Liver (tissue), 9 donors: ENCODE data around the gene FGF1. TPM values are rescaled to one million over a fixed set of nuclear protein-coding genes. Genes with fewer than 3 reads are reported as not detected.
A peak's percentile ranks its signal among the peaks of the same experiment; 100 is the strongest.

ENCODE experiments used
- DNase-seq: peaks from one replicate; pipeline ENCODE4 v3.0.0-alpha.2; 2017; ENCODE audit warnings: low spot score
- H3K27ac ChIP-seq, 2 donors: one replicate each; pipeline ENCODE4 v1.7.0; 2013; ENCODE audit warnings: inconsistent platforms in 2 of 2, low read length in 2 of 2, control low read depth in 1 of 2, low read depth in 1 of 2, mild to moderate bottlenecking in 1 of 2
- H3K27me3 ChIP-seq, 4 donors: one replicate each; pipeline versions ENCODE4 v1.6.1 to v1.7.0; 2013; ENCODE audit warnings: low read length in 3 of 4, inconsistent platforms in 1 of 4, mild to moderate bottlenecking in 1 of 4, moderate library complexity in 1 of 4; ENCODE audit not compliant: control insufficient read depth in 4 of 4, insufficient read depth in 4 of 4
- H3K36me3 ChIP-seq, 4 donors: one replicate each; pipeline versions ENCODE4 v1.6.1 to v1.7.0; 2013; ENCODE audit warnings: low read length in 3 of 4, mild to moderate bottlenecking in 3 of 4, low read depth in 1 of 4, moderate library complexity in 1 of 4; ENCODE audit not compliant: control insufficient read depth in 4 of 4, insufficient read depth in 3 of 4
- H3K4me1 ChIP-seq, 4 donors: one replicate each; pipeline versions ENCODE4 v1.6.1 to v1.7.0; 2013; ENCODE audit warnings: low read length in 3 of 4, mild to moderate bottlenecking in 3 of 4, moderate library complexity in 1 of 4; ENCODE audit not compliant: control insufficient read depth in 4 of 4, insufficient read depth in 4 of 4
- H3K4me3 ChIP-seq, 3 donors: one replicate each; pipeline versions ENCODE4 v1.6.1 to v1.7.0; 2013; ENCODE audit warnings: low read length in 3 of 3, control low read depth in 1 of 3, low read depth in 1 of 3, mild to moderate bottlenecking in 1 of 3
- H3K9ac ChIP-seq, 2 donors: one replicate each; pipeline ENCODE4 v1.7.0; 2013; ENCODE audit warnings: low read length in 2 of 2, mild to moderate bottlenecking in 2 of 2, moderate library complexity in 2 of 2, control low read depth in 1 of 2, low read depth in 1 of 2
- H3K9me3 ChIP-seq, 4 donors: one replicate each; pipeline versions ENCODE4 v1.6.1 to v1.7.0; 2013; ENCODE audit warnings: low read length in 3 of 4; ENCODE audit not compliant: control insufficient read depth in 4 of 4
- CTCF ChIP-seq: fragments of 150-350 bp; IDR thresholded peaks from 2 replicates; pipeline ENCODE4 v1.5.1; 2017; ENCODE audit warnings: improper control_type of control experiment, low read depth, low read length; ENCODE audit not compliant: missing input control
- EGR1 ChIP-seq, 2 donors: IDR thresholded peaks; 2 replicates each; pipeline ENCODE4 v1.6.1; 2016 to 2018; ENCODE audit warnings: antibody characterized with exemption in 2 of 2, low read depth in 2 of 2
- FOXA1 ChIP-seq: IDR thresholded peaks from 2 replicates; pipeline ENCODE4 v1.6.1; 2016; ENCODE audit warnings: antibody characterized with exemption
- FOXA2 ChIP-seq: IDR thresholded peaks from 2 replicates; pipeline ENCODE4 v1.6.1; 2016; ENCODE audit warnings: antibody characterized with exemption
- GABPA ChIP-seq, 2 donors: IDR thresholded peaks in 1 of 2; conservative IDR thresholded peaks in 1 of 2; 2 replicates each; pipeline ENCODE4 v1.6.1; 2016; ENCODE audit warnings: antibody characterized with exemption in 2 of 2, mild to moderate bottlenecking in 1 of 2, moderate library complexity in 1 of 2
- HNF4A ChIP-seq, 2 donors: conservative IDR thresholded peaks; 2 replicates each; pipeline ENCODE4 v1.6.1; 2016; ENCODE audit warnings: antibody characterized with exemption in 2 of 2, mild to moderate bottlenecking in 2 of 2
- HNF4G ChIP-seq: IDR thresholded peaks from 2 replicates; pipeline ENCODE4 v1.6.1; 2016; ENCODE audit warnings: antibody characterized with exemption
- JUND ChIP-seq, 2 donors: IDR thresholded peaks; 2 replicates each; pipeline ENCODE4 v1.6.1; 2016; ENCODE audit warnings: antibody characterized with exemption in 2 of 2
- MAX ChIP-seq: IDR thresholded peaks from 2 replicates; pipeline ENCODE4 v1.6.1; 2016; ENCODE audit warnings: antibody characterized with exemption
- NR2F2 ChIP-seq: IDR thresholded peaks from 2 replicates; pipeline ENCODE4 v1.6.1; 2016; ENCODE audit warnings: antibody characterized with exemption
- RAD21 ChIP-seq, 2 donors: IDR thresholded peaks; 2 replicates each; pipeline ENCODE4 v1.6.1; 2016; ENCODE audit warnings: antibody characterized with exemption in 2 of 2, mild to moderate bottlenecking in 2 of 2
- REST ChIP-seq: IDR thresholded peaks from 2 replicates; pipeline ENCODE4 v1.6.1; 2016; ENCODE audit warnings: antibody characterized with exemption, mild to moderate bottlenecking
- RXRA ChIP-seq, 2 donors: IDR thresholded peaks; 2 replicates each; pipeline ENCODE4 v1.6.1; 2017 to 2018; ENCODE audit warnings: antibody characterized with exemption in 2 of 2, mild to moderate bottlenecking in 1 of 2
- SP1 ChIP-seq: IDR thresholded peaks from 2 replicates; pipeline ENCODE4 v1.6.1; 2018; ENCODE audit warnings: antibody characterized with exemption, mild to moderate bottlenecking
- TAF1 ChIP-seq: conservative IDR thresholded peaks from 2 replicates; pipeline ENCODE4 v1.6.1; 2016; ENCODE audit warnings: antibody characterized with exemption, mild to moderate bottlenecking
- YY1 ChIP-seq: IDR thresholded peaks from 2 replicates; pipeline ENCODE4 v1.6.1; 2016; ENCODE audit warnings: antibody characterized with exemption, mild to moderate bottlenecking
- ZBTB33 ChIP-seq: IDR thresholded peaks from 2 replicates; pipeline ENCODE4 v1.6.1; 2016; ENCODE audit warnings: antibody characterized with exemption
- WGBS: extraction: QIAGEN DNeasy Blood & Tissue Kit; methylation state at CpG from one replicate; pipeline ENCODE4 v1.1.7; 2013; 5-methylcytosine and 5-hydroxymethylcytosine counted together
- polyA plus RNA-seq, 2 donors: library from polyadenylated mRNA; stranded (reverse) in 1 of 2; unstranded in 1 of 2; fragments of 200-250 nt in 1 of 2; fragments of >200 nt in 1 of 2; fragmentation: Nextera tagmentation in 1 of 2; extraction: Ambion mirVana in 1 of 2; gene quantifications; one replicate each; pipeline versions ENCODE4 v1.2.1 to v1.2.3, GENCODE V29; 2013 to 2015
- total RNA-seq, 2 donors: library from RNA; depleted of rRNA; stranded (reverse); fragments of >200 nt; gene quantifications; one replicate each; pipeline ENCODE4 v1.2.3, GENCODE V29; 2014
- TF ChIP-seq, protein P1 (sequence below): IDR thresholded peaks from 2 replicates; pipeline ENCODE4 v1.6.1; 2016; ENCODE audit warnings: antibody characterized with exemption
- donor health status: healthy.
- donor health status: healthy.
- donor health status: healthy.
- donor health status: healthy.
- donor health status: healthy.

Gene FGF1
- total and polyA plus RNA-seq, 4 donors, result 0.05 to 0.25 (median 0.16) TPM

GRCh38 chr5:142549834-142550233, 136.1 kb downstream of the FGF1 start:
- peaks cover 0 to 10% (median 1%) of the 10 kb centered on the region in 4 donors for H3K4me1 ChIP-seq
- H3K9me3 ChIP-seq, result no peaks in the 10 kb centered on the region
- 53% methylated on average over 2 of the region's 2 CpGs for WGBS
- TF ChIP-seq HNF4G (no peak), GABPA (IDR thresholded peaks at IDR 0.05 in 1 of 2, conservative IDR thresholded peaks at IDR 0.05 in 1 of 2) (no peak), TAF1 (no peak), FOXA1 (no peak), CTCF (no peak), SP1 (no peak), HNF4A (conservative IDR thresholded peaks at IDR 0.05) (no peak), MAX (no peak), RAD21 (IDR thresholded peaks at IDR 0.05) (no peak), NR2F2 (no peak), EGR1 (IDR thresholded peaks at IDR 0.05; ENCODE audit: low read depth in 2 of 2) (no peak), JUND (IDR thresholded peaks at IDR 0.05) (no peak), YY1 (no peak), ZBTB33 (no peak), REST (no peak)
- TF ChIP-seq, protein P1, sequence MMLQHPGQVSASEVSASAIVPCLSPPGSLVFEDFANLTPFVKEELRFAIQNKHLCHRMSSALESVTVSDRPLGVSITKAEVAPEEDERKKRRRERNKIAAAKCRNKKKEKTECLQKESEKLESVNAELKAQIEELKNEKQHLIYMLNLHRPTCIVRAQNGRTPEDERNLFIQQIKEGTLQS, result no peak
- no peak for DNase-seq
- no peak overlapping the region for H3K4me3 ChIP-seq
- H3K36me3 ChIP-seq, result no peaks in the 10 kb centered on the region
- no peak overlapping the region for H3K9ac ChIP-seq
- no peak overlapping the region for H3K27ac ChIP-seq
- no peaks in the 10 kb centered on the region for H3K27me3 ChIP-seq

DNA sequence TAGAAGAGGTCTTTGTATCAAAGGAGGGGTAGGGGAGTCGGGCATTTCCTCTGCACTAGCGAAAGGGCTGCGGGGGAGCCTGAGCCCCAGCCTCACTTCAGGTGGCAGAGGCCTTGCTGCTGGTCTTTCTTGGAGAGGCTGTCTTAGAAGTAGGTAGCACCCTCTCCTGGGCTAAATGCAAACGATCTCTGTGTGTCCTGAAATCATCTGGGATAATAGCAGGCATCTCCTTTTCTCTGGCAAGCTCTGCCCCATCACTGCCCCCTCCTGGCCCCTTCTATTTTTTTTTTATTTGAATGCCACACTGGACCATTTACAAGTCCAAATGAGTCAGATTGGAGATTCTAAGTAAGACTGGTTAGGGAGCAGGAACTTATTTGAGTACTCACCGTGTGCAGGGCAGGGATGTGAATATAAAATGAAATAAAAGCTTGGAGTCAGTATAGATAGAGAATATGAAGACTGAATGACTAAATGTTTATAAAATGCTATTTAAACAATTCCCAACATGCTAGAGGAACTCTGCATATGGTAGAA, 137.1 kb downstream of the FGF1 start:
- no peaks in the 10 kb centered on the region for H3K36me3 ChIP-seq
- 16% methylated on average over 5 of the region's 5 CpGs for WGBS
- H3K27ac ChIP-seq, result no peak overlapping the region
- H3K9me3 ChIP-seq, result no peaks in the 10 kb centered on the region
- peaks cover 0 to 10% (median 1%) of the 10 kb centered on the region in 4 donors for H3K4me1 ChIP-seq
- DNase-seq, result peak; percentile 50
- H3K4me3 ChIP-seq, result no peak overlapping the region
- H3K27me3 ChIP-seq, result no peaks in the 10 kb centered on the region
- no peak overlapping the region for H3K9ac ChIP-seq
- TF ChIP-seq ZBTB33 (no peak), RAD21 (IDR thresholded peaks at IDR 0.05) (peak; percentile 100), SP1 (peak; percentile 15), CTCF (peak; percentile 92), TAF1 (no peak), FOXA1 (no peak), HNF4G (no peak), FOXA2 (no peak), RXRA (IDR thresholded peaks at IDR 0.05) (peak; percentile 49 to 72)
